Activated CD4-positive, alpha-beta T cell treated with anti-CD3 and anti-CD28 coated beads, Interleukin-2, amount 50 U/mL, for 48 hours (primary cell): Measurements from ENCODE around the gene THEMIS.

Source experiments
- DNase-seq, 2 experiments: peaks; one replicate each; pipeline ENCODE4 v3.0.0-alpha.2; 2020

Gene THEMIS

DNA sequence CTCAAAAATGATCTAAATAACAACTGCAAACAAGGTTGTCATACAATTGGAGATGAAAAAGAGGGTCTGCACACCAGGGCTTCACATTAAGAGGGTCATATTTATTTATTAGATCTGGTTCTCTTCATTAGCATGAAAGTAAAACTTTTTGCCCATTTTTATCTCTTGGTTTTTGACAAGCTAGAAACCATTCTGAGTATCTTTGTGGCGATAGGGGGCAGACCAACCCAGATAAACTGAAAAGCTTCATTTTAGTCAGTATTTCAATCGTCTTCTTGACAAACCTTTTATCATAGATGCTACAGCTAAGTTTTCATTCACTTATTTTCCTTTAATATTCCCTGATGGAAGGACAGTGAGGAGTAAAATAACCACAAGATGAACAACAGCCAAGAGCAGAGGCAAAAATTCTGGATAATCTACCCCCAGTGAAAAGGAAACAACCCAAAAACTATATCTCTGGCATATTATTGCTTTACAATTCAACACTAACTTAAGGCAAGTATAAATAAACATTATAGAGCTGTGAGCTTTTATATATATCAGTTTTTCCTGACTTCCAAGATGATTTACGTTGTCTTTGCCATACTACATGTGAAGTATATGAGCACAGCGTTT is 45.2 kb downstream of the THEMIS start:
- peak; percentile 33 to 45 for DNase-seq

DNA sequence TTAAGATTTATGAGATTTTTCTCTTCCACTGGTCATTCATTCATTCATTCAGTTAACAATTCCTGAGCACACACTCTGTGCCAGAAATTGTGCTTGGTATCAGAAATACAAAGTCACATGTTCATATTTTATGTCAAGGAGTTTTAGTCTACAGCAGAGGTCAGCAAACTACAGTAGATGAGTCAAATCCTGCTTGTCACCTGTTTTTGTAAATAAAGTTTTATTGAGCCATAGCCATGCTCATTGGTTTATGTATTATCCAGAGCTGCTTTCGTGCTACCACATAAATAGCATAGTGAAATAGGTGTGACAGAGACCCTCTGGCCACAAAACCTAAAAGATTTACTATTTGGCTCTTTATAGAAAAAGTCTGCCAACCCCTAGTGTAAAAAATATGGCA is 46.8 kb downstream of the THEMIS start:
- no peak for DNase-seq

DNA sequence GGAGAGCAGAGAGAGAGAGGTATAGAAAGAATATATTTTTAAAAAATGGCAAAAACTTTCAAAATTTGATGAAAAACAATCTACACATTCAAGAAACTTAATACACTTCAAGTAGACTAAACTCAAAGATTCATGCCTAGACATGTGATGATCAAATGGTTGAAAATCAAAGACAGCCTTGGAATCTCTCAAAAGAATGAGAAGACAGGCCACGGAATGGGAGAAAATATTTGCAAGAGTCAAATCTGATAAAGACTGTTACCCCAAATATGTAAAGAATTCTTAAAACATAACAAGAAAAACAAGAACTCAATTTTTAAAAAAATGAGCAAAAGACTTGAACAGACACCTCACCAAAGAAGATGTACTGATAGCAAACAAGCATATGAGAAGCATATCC is 49.7 kb downstream of the THEMIS start:
- no peak for DNase-seq

DNA sequence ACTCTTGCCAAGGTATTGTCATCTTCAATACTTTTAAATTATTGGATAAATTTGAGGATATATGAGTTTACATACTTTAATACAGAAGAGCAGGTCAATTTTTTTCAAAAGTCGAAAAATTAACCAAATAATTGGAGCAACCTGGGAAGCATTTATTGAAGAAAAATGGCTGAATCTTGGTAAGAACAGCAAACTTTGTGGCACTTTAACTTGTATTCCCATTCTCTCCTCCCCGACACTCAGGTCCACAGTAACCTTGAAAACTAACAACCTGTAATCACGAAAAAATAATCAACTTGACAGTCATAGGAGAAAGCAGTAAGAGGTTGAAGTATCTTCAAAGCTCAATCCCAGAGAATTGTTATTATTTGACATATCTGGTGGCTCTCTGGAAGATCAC is 55.6 kb downstream of the THEMIS start:
- DNase-seq, result no peak

DNA sequence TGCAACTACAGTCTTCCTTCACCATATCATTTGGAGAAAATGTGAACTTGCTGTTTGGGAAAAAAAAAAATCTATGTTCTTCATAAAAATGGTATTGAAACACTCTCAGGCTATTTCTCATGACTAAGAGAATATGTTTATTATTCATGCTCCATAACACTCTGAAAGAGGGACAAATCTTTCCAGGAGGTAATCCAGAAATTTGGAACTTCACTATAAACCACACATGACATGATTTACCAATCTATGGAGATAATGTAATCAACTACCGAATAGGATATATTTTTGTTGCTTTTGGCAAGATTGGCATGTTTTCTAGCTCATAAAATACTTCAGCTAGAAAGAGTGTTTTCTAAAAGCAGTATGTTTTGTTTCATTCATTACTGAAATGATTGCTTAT is 56.3 kb downstream of the THEMIS start:
- DNase-seq, result no peak

DNA sequence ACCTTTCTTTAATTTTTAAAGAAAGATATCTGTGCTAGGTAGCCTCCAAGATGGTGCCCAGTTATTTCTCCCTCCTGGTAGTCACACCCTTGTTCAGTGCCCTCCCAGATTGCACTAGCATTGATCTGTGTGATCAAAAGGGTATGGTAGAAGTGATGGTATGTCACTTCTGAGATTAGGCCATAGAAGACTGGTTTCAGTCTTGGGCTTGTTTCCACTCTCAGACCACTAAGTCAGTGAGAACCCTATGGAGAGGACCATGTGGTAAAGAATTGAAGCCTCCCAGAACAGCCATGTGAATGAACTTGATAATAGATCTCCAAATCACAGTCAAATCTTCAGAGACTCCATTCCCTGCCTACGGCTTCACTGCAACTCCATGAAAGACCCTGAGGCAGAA is 57.3 kb downstream of the THEMIS start:
- no peak for DNase-seq

DNA sequence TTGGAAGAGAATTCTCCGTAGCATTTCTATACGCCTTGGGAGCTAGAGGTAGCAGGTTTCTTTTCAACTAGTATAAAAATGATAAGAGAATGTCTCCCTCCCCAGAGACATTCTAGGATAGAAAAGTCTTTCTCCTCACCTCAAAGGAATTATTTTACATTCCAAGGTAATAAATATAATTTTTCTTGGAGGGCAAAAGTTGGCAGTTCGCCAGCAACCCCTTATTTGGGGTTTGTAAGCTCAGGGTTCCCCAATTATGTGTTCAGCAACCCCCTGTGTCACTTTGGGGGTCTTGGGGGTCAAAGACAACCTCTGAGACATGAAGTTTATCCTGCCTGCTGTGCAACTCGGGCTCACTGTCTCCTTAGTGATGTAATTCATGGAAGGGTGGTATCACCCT is 58.3 kb downstream of the THEMIS start:
- DNase-seq, result no peak

DNA sequence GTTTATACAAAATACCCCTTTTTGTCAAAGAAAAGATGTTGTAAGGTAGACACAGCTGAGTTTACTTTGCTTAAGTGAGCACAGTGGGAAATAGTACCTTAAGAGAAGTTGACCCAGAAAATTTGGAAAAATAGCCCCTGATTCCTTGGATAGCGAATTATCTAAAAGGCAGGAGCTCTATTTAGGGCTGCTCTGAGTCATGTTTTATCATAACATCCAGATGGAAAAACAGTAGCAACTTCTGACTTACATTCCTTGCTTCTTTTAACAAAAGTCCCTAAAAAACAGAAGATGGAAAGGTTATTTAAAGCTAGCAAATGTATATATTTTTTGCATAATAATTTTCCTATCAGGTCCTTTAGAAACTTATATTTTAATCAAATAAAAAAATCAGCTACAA is 59.0 kb downstream of the THEMIS start:
- no peak for DNase-seq

DNA sequence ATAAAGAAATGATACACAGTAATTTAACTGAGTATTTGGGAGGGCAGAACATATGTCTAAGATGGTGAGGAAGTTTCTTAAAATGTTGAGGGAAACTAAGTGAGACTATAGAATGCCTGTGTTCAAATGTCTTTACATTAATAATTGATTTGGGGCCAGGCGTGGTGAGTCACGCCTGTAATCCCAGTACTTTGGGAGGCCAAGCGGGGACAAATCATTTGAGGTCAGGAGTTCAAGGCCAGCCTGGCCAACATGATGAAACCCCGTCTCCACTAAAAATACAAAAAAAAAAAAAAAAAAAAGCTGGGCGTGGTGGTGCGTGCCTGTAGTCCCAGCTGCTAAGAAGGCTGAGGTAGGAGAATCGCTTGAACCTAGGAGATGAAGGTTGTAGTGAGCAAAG is 66.7 kb downstream of the THEMIS start:
- no peak for DNase-seq

DNA sequence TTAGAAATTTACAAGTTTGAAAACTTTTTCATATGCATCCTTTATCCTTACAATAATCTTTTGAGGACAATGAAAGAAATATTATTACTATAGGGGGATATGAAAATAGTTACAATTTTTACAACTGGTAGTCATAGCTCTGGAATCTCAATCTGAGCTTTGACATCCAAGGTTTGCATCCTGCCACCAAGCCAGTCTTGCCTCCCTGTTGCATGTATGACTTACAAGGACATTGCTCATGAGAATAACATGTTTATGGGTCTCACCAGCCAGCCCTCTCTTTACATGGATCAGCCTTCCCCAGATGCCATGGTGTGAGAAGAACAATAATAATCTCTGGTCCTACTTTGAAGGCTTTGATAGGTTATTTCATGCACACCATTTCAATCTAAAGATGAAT is 67.5 kb downstream of the THEMIS start:
- no peak for DNase-seq

DNA sequence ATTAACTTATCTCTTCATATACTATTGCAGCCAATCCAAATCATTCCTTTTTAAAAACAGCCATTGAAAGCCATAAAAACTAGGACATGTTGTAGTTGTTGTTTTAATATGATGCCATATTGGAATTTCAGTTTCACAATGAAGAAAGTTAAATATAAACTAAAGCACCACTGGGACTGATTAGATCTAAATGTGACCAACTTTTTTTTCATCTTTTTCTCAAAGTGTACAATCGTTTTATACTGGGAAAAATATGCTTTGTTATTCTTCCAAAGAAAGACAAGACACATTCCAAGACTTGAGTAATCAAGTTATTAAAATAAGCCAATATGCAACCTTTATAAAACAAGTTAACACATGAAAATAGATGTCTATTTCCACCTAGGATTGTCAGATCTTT is 68.5 kb downstream of the THEMIS start:
- DNase-seq, result no peak

DNA sequence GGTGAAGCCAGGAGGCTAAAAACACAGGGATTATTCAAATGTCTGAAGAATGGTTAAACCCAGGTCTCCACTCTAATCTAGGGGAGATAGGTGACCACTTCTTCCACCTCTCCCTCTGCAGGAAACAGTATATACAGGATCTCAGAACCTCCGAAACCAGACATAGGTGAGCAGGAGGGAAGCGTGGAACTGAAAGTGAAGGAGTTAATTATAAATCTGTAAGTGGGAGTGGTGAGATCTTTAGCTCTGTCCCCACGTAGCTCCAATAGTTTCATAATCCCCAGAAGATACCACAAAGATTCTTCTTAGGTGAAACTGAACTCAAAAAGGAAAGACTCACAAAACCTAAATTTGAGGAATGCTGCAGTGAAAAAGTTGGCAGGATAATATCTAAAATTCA is 76.8 kb downstream of the THEMIS start:
- DNase-seq, result no peak

DNA sequence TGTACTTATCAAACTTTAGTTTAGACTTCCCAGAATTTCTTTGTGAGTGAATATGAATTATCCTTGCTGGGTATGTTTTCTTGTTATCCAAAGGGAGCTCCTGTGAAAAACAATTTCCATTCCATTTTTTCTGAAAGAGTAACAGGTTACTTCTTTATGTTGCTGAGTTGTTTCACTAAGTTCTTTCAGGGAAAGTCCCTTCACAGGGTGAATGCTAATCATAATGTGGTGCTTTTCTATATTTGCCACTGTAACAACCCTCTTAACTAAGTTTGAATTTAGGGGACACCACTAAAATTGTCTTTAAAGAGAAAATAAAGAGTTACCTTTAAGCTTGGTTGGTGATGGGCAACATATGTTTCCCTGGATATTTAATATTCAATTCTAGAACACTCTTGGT is 79.4 kb downstream of the THEMIS start:
- no peak for DNase-seq

DNA sequence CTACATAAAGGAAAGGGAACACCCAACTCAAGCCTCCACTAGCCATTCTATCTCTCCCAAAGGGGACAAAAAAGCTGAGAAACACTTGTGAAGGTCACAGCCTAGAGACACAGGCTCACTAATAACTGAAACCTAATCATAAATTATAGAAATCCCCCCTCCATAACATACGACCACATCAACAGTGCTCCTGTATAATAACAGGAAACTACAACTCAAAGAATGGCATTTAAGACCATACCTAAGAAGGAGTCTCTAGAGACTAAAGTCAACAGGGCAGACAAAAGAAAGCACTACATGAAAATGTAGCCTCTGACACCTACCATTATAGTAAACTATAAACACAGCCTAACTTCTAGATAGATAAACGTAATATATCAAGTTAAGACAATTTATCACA is 82.7 kb downstream of the THEMIS start:
- DNase-seq, result no peak

DNA sequence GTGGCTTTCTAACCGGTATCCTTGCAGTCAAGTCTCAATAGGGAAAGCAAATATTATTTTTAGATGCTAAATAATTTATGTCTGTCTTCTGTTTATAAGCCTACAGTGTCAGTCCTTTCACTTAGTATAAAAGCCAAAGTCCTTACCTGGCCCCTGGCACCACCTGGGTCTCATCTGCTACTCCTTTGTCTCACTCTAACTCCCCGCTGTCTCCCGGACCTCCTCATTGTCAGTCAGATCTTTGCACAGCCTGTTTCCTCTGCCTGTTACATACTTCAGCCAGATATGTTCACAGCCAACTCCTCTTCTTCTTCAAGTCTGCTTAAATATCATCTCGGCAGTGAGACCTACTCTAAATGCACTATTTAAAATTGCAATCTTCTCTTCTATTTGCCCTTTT is 84.2 kb downstream of the THEMIS start:
- no peak for DNase-seq

DNA sequence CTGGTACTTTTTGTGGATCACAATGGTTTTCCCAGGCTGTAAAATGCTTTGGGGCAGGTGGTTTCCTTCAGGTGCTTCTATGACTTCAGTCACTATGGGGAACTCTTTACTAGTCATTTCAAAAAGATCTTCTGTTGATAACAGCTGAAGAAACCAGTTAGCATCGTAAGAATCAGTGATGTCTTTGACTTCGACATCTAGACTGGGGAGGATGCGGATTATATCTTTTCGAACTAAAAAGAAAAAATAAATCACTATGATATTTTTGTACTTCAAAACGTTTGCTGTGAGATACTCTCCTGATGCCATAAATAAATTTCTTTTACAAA is 87.2 kb downstream of the THEMIS start:
- DNase-seq, result no peak

DNA sequence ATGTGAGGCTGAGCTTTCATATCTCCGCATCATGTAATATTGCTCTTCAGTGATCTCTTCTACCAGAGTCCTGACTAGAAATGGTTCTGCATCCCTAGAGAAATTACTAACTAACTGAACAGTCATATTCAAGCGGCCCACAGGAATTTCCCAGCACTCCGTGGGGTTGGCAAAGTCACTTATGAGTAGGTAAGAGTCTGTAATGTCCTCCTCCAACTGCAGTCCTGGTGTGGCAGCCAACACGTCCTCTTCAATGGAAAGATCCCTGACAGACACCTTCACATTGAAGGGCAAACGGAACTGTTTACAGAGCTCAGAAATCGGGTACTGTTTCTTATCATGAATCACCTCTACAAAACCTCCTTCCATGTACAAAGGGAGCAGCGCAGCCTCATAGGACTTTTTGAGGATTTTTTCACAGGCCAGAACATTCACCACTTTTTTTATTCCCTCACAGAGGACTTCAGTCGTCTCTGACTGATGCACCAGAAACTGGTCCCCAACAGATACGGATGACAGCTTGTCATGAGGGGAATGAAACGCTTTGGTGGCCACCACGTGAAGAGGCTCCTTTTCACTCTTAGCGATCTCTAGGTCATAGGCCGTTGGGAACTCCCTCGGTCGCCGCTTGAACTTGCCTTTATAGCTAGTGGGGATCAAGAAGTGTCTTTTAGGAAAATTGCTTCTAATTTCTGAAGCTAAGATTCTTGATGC is 87.7 kb downstream of the THEMIS start:
- DNase-seq, result peak; percentile 38 to 57

DNA sequence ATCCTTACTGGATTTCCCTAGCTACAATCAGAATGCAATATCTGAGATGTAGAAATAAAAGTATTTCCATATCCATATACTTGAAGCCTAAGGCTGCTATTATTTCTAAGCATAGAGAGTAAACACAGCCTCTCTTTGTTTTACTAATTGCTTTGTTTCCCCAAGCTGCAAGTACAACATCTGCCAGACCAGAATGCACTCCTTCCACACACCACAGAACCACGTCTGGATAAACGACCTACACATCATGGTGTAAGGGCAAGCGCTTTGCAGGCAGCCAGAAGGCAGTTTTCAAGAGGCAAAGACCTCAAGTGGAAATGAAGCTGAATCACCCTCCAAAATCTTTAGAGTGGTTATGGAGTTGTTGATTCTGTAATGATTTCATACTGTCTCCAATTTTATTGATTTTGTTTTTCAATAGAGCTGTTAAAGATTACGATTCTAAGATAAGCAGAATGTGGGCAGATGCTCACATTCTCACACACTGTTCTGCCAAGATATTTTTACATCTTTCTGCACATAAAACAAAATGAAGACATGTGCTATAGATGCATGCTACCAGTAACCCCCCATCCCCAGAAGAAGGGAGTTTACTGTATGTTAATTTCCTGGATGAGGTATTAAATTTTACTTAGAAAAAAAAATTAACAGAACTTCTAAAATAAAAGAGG is 88.8 kb downstream of the THEMIS start:
- DNase-seq, result no peak

DNA sequence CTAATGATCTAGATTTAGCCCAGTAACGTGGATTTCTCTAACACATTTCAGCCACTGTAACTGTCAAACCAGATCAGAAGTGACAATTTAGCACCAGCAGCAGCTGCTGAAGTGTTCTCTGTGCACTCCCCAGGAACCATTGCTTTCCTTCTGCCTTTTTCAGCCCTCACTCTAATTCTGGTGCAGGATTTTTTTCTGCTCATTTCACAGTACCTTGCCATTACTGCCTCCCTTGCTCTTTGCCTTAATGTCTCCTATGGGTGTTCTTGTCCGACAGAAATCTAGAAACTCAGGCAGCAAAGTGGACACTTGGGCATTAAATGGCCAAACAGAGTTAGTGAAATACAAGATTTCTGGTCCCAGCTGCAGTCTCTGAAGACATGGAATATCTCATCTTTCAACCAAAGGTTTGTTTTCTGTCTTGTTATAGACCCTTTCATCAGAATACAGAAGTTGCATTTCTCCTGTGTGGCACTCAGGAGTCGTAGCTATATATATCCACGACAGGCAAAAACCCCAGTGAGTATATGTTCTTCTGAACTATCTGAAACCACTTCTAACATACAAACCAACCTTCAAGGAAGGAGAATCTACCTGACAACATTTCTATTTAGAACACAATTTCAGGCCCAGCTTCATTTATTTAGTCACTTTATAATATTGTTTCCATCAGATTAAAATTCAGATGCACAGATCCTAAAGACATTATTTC is 92.9 kb downstream of the THEMIS start:
- DNase-seq, result no peak

DNA sequence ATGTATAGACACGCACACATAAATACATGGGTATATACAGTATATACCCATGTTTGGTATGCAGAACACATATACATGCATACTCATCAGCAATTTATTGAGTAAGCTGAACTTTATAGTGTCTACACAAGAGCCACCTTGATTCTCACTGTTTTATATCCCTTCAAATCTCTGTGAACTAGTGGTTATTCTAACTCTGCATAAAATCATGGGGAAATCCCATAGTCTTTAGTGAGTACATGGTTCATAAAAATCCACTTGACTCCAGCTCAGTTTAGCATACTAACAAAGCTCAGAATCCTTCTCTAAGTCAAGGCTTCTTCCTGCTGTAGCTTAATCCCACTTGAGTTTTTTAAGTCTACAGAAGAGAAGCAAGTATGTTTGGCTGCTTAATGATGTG is 104.1 kb downstream of the THEMIS start:
- DNase-seq, result no peak

DNA sequence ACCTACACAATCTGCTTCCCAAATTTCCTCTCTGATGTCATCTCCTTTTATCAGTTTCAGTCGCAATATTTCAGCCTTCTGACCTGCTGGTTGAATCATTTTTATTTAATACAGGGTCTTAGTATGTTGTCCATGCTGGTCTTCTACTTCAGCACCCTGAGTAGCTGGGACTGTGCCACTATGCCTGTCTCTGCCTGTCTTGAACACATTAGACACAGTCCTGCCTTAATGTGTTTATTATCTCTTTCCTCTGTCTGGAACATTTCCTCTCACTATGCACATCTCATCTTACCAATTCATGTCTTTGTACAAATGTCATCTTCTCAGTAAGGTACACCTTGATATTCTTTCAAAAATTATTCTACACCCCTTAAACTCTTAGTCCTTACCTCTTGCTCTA is 106.5 kb downstream of the THEMIS start:
- no peak for DNase-seq

DNA sequence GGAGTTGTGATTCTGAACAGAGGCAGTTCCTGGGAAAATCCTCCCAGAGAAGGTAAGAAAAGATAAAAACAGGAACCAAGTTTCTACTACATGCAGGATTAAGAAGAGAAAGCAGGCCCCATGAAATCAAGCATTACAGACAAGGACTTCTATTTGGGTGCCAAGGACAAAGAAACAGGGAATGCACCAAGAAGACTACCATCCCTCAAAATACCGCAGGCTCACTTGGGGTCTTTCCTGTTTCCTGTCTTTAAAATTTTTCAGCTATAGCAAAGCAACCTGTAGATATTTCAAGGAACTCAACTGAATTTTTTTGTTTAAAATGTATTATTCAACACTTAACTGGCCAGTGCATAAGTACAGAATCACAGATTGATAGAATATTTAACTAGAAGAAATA is 107.5 kb downstream of the THEMIS start:
- DNase-seq, result no peak

DNA sequence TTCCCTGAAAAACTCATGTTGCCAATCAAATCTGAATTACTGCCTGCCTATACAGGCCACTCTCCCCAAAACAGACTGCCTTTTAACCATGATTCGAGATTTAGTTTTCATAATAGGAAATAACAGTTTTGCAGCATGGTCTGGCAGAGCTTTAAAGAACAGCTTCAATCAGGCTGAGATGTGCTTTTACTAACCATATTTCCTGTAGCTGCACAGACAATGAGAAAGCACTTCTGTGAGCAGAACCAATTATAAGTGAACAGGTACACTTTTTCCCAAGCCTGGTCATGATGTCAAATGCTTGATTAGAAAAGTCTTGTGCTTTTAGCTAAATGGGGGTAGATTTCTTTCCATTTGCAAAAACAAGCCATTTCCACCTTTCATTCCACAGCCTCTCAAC is 108.2 kb downstream of the THEMIS start:
- DNase-seq, result no peak
